K562 (cell line): ENCODE results near the gene GPER1.

Experiments
- EZH2 ChIP-seq: IDR thresholded peaks from 2 replicates; pipeline ENCODE4 v1.6.1; 2012; ENCODE audit warnings: low read depth, mild to moderate bottlenecking, inconsistent platforms, low read length, borderline replicate concordance
- HNRNPH1 ChIP-seq: fragments of 200-400 bp; formaldehyde crosslinking; optimal IDR thresholded peaks from 2 replicates; pipeline ENCODE3; 2017; ENCODE audit warnings: low read depth, mild to moderate bottlenecking, low read length, moderate library complexity
- POLR2AphosphoS5 ChIP-seq: IDR thresholded peaks from 2 replicates; pipeline ENCODE4 v1.6.1; 2011; ENCODE audit warnings: mild to moderate bottlenecking, low read depth, low read length, moderate library complexity; ENCODE audit not compliant: control insufficient read depth, insufficient read depth
- ZBTB8A ChIP-seq: fragments of 450-650 bp; IDR thresholded peaks from 2 replicates; pipeline ENCODE4 v1.6.1; 2018; ENCODE audit warnings: mild to moderate bottlenecking, moderate library complexity; ENCODE audit not compliant: partially characterized antibody

DNA sequence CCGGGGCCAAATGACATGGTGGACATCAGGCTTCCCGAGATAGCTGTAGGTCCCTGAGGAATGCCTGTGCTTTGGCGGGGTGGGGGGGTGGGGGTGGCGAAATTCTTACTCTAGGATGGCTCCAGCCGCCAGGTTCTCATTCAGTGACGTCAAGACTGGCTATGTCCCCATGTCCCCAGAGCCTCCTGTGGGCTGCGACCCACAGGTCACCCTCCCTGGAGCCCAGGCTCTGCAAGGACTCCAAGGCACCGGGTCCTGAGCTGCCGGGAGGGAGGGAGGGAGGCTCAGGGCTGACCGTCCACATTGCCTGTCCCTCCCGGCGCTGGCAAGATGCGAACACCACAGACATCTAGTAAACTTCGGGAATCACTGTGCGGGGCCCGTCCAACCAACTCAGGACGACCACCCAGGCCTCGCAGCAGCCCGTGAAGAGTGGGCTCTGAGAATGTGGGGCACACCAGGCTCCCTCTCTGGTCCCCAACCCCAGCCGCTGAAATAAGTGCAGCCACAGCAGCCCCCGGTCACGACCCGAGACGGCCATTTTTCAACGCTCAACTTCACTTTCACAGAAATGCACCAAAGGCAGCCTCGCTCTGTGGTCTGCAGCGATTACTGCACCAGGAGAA lies 31.0 kb upstream of the GPER1 start:
- TF ChIP-seq EZH2 (no peak), POLR2AphosphoS5 (no peak), HNRNPH1 (no peak), ZBTB8A (no peak)
